Bronchial epithelial cell (primary cell): ENCODE data around the gene SGCE. TPM values are rescaled to one million over a fixed set of nuclear protein-coding genes. Genes with fewer than 3 reads are reported as not detected.

ENCODE experiments used
- DNase-seq: peaks from one replicate; pipeline ENCODE4 v3.0.0-alpha.2; 2010; ENCODE audit warnings: low read depth
- FAIRE-seq: peaks from 2 replicates; lab custom pipeline; 2011; peaks lifted over from hg19 to GRCh38; lab: Jason Lieb, UNC
- H3K27me3 ChIP-seq: 2 replicates; pipeline ENCODE4 v1.5.1; 2011; ENCODE audit warnings: low read length; ENCODE audit not compliant: control insufficient read depth, insufficient read depth
- H3K36me3 ChIP-seq: 2 replicates; pipeline ENCODE4 v1.5.1; 2011; ENCODE audit warnings: low read length; ENCODE audit not compliant: control insufficient read depth, insufficient read depth
- H3K4me3 ChIP-seq: 2 replicates; pipeline ENCODE4 v1.5.1; 2011; ENCODE audit warnings: mild to moderate bottlenecking, low read depth, low read length, control low read depth
- CTCF ChIP-seq: IDR thresholded peaks from 2 replicates; pipeline ENCODE4 v1.5.1; 2011; ENCODE audit warnings: mild to moderate bottlenecking, moderate library complexity, low read length, control low read depth, inconsistent platforms; ENCODE audit not compliant: insufficient read depth, severe bottlenecking
- total RNA-seq: library from RNA; depleted of rRNA; stranded (reverse); fragments of >200 nt; gene quantifications from 2 replicates; pipeline ENCODE4 v1.2.1, GENCODE V29; 2014

SGCE gene
- total RNA-seq, 1 donor from 2014 or later = 20.0 TPM

- Histone ChIP-seq H3K36me3 (no peaks in the 10 kb centered on the region), H3K4me3 (no peak overlapping the region), H3K27me3 (no peaks in the 10 kb centered on the region)
- DNase-seq (peak; percentile 92), FAIRE-seq (no peak)
- no peak for TF ChIP-seq CTCF
Observed at GRCh38 chr7:94632338-94633013, 23.5 kb downstream of the SGCE start.

GRCh38 chr7:94630855-94631254 lies 25.1 kb downstream of the SGCE start:
- no peaks in the 10 kb centered on the region for H3K36me3 ChIP-seq
- TF ChIP-seq CTCF = no peak
- DNase-seq (no peak), FAIRE-seq (no peak)
- no peak overlapping the region for H3K4me3 ChIP-seq
- H3K27me3 ChIP-seq = no peaks in the 10 kb centered on the region

GRCh38 chr7:94623820-94624219 lies 32.1 kb downstream of the SGCE start:
- no peak for FAIRE-seq
- DNase-seq = no peak
- Histone ChIP-seq H3K4me3 (no peak overlapping the region), H3K27me3 (no peaks in the 10 kb centered on the region), H3K36me3 (no peaks in the 10 kb centered on the region)
- TF ChIP-seq CTCF = no peak

GRCh38 chr7:94621120-94621519 lies 34.8 kb downstream of the SGCE start:
- DNase-seq = no peak
- no peak overlapping the region for H3K4me3 ChIP-seq
- H3K27me3 ChIP-seq = no peaks in the 10 kb centered on the region
- TF ChIP-seq CTCF = no peak
- no peak for FAIRE-seq
- H3K36me3 ChIP-seq = no peaks in the 10 kb centered on the region

- no peaks in the 10 kb centered on the region for H3K36me3 ChIP-seq
- no peak for TF ChIP-seq CTCF
- H3K27me3 ChIP-seq = no peaks in the 10 kb centered on the region
- peak; percentile 55 for FAIRE-seq
- H3K4me3 ChIP-seq = no peak overlapping the region
- peak; percentile 95 for DNase-seq
Observed at GRCh38 chr7:94620703-94621118, 35.2 kb downstream of the SGCE start.

- Histone ChIP-seq H3K36me3 (no peaks in the 10 kb centered on the region), H3K4me3 (no peak overlapping the region), H3K27me3 (no peaks in the 10 kb centered on the region)
- DNase-seq (no peak), FAIRE-seq (no peak)
- no peak for TF ChIP-seq CTCF
Observed at GRCh38 chr7:94618126-94618525, 37.8 kb downstream of the SGCE start.
